Measurements from ENCODE around the gene UNC93B1. TPM values are rescaled to one million over a fixed set of nuclear protein-coding genes. Genes with fewer than 3 reads are reported as not detected.

UNC93B1 gene
- total RNA-seq, 1 experiment from 2014 or later: 23.3 TPM

DNA sequence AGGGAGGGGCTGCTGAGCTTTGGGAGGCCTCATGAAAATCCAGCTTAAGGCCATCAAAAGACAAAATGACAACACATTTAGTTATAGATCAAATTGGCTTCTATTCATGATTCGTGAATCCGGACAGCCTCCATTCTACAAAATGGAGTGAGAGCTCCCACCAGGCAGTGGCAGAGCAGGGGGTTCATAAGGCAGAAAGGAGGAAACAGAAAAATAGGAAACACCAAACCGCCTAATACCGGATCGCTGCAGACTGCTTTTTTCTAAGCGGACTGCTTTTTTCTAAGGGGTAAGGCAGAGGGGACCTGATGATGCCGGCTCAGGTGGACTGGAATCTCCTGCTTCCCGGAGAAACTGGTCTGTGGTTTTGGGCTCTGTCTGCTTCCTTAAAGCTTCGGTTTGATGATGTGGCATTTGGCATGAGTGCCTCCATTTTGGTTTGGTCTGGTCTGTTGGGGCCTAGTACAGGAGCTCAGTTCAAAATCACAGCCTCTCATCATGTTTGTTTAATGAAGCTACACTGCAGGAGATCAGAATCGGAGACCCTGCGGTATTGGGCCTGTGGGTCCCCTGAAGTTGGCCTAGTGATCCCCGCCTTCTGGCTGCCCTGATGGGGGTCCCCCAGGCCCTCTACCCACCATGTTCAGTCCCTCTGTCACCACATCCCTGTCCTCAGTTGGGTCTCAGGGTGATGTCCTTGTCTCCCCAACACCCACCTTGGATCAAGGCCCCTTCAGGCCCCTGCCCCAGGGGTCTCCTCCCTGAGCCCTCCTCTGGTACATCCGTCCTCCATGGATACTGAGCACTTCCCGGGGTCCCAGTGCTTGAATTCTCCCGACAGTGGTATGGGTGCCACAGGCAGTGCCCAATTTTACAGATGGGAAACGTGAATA, 7.4 kb upstream of the UNC93B1 start:
- no peak overlapping the region; a peak in 1 of 7 replicates for H3K27ac Mint-ChIP-seq
- Histone ChIP-seq H3K79me1 (ENCODE audit: insufficient read depth, low read depth, low read length, poor library complexity, severe bottlenecking) (no peaks in the 10 kb centered on the region), H2BK15ac (ENCODE audit: low read depth, low read length) (no peak overlapping the region), H4K8ac (replicated peaks; ENCODE audit: insufficient read length, low read depth, low read length) (no peak overlapping the region), H3K4me2 (ENCODE audit: insufficient read depth, insufficient read length, low read length) (no peak overlapping the region), H2BK20ac (ENCODE audit: low read depth, low read length, poor library complexity, severe bottlenecking) (no peak overlapping the region), H3K9ac (ENCODE audit: extremely low read depth, insufficient read length, low read length) (no peak overlapping the region), H2AFZ (ENCODE audit: low read length) (no peak overlapping the region), H2BK5ac (ENCODE audit: insufficient read length, low read length) (no peak overlapping the region), H3K27ac (ENCODE audit: insufficient read length, low read depth, low read length) (no peak overlapping the region), H3K79me2 (ENCODE audit: insufficient read depth, low read length) (no peaks in the 10 kb centered on the region), H3K9me3 (ENCODE audit: control insufficient read depth, low read depth, low read length) (no peaks in the 10 kb centered on the region), H2BK12ac (ENCODE audit: insufficient read length, low read depth, low read length) (no peak overlapping the region), H4K20me1 (ENCODE audit: control insufficient read depth, insufficient read depth, insufficient read length) (no peaks in the 10 kb centered on the region), H3K23ac (ENCODE audit: insufficient read length, low read depth, low read length) (no peak overlapping the region), H4K5ac (ENCODE audit: insufficient read length, low read depth, low read length) (no peak overlapping the region), H4K91ac (ENCODE audit: insufficient read length, low read depth, low read length) (no peak overlapping the region), H2AK5ac (ENCODE audit: insufficient read length, low read length) (no peak overlapping the region), H3T11ph (ENCODE audit: low read length) (no peak overlapping the region), H3K56ac (ENCODE audit: insufficient read length, low read depth, low read length) (no peak overlapping the region), H3K18ac (ENCODE audit: insufficient read length, low read depth, low read length) (no peak overlapping the region), H3K14ac (ENCODE audit: insufficient read depth, low read length) (no peak overlapping the region), H3K4me1 (ENCODE audit: insufficient read depth, low read length) (no peaks in the 10 kb centered on the region), H3K23me2 (ENCODE audit: insufficient read length, low read depth, low read length, poor library complexity, severe bottlenecking) (no peaks in the 10 kb centered on the region), H3K4ac (ENCODE audit: low read depth, low read length) (no peak overlapping the region), H3K27me3 (ENCODE audit: insufficient read depth, low read length) (no peaks in the 10 kb centered on the region), H2BK120ac (ENCODE audit: low read depth, low read length, poor library complexity, severe bottlenecking) (no peak overlapping the region)
- peaks cover 0 to 5% of the 10 kb centered on the region in 2 experiments; a peak in 1 of 5 replicates for H3K9me3 Mint-ChIP-seq
- no CpG with 5 or more reads among the region's 16 CpGs for WGBS (ENCODE audit: extremely low coverage, insufficient read length, low lambda C conversion rate)
- peaks cover 12 to 31% of the 10 kb centered on the region in 2 experiments for H3K4me1 Mint-ChIP-seq
- H3K4me3 Mint-ChIP-seq: no peak overlapping the region; a peak in 1 of 5 replicates
- TF ChIP-seq, protein P1, sequence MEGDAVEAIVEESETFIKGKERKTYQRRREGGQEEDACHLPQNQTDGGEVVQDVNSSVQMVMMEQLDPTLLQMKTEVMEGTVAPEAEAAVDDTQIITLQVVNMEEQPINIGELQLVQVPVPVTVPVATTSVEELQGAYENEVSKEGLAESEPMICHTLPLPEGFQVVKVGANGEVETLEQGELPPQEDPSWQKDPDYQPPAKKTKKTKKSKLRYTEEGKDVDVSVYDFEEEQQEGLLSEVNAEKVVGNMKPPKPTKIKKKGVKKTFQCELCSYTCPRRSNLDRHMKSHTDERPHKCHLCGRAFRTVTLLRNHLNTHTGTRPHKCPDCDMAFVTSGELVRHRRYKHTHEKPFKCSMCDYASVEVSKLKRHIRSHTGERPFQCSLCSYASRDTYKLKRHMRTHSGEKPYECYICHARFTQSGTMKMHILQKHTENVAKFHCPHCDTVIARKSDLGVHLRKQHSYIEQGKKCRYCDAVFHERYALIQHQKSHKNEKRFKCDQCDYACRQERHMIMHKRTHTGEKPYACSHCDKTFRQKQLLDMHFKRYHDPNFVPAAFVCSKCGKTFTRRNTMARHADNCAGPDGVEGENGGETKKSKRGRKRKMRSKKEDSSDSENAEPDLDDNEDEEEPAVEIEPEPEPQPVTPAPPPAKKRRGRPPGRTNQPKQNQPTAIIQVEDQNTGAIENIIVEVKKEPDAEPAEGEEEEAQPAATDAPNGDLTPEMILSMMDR (conservative IDR thresholded peaks at IDR 0.05): no peak
- no peak for DNase-seq
- H3K36me3 Mint-ChIP-seq (ENCODE audit: insufficient read depth in 1 of 3, low read depth in 3 of 3): no peaks in the 10 kb centered on the region
- H3K27me3 Mint-ChIP-seq (ENCODE audit: low read depth): peaks cover 2% of the 10 kb centered on the region

Data from H9 (cell line).